SK-N-MC (cell line): ENCODE results near the gene TBL1X.

Source experiments
- EZH2 ChIP-seq: fragments of 200-600 bp; sonication (generic); IDR thresholded peaks from one replicate; pipeline ENCODE4 v1.6.1; 2017; ENCODE audit warnings: antibody characterized with exemption
- POLR2AphosphoS5 ChIP-seq: IDR thresholded peaks from 2 replicates; pipeline ENCODE4 v1.6.1; 2012; ENCODE audit warnings: mild to moderate bottlenecking, low read depth, low read length, borderline replicate concordance

DNA sequence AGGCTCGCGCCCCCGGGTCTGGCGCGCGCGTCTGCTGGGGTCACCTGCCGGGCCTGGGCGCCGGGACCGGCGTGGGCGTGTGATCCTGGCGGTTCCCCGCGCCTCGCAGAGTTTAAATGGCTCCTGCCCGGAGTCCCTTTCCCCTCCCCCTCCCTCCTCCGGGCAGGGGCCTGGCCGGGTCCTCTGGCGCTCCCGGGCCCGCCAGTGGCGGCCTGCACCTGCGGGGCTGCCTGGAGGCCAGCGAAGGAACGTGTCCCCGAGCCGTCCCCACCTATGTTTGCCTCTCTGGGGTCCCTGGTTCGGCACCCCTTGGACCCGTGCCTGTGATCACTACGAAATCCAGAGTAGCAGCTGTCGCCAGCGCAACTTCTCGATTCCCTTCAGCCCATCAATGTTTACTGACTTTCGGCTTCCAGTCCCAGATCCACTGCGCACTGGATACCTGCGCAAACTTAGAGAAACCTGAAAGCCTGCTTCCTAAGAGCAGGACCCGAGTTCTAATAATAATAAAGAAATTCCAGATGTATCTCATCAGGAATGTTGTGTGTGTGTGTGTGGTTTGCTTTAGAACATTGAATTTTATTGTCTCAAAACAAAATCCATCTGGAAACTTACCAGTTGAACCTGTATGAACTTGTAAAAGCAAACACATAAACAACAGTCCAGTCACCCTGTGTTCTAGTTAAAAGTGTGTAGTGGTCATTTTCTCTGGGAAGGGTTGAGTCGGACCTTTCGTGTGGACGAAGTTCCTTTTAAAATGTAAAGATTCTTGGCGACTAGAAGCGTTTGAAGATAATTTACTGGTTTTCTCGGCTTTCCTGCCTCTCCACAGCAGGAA lies 322.2 kb downstream of the TBL1X start:
- no peak for TF ChIP-seq EZH2
- TF ChIP-seq POLR2AphosphoS5: no peak
